Sigmoid colon (tissue), 4 donors: ENCODE measurements around the gene FBXO42.

Source experiments
- EP300 ChIP-seq, 4 donors: sonication (generic); formaldehyde crosslinking; IDR thresholded peaks; one replicate each; pipeline ENCODE4 v1.6.1; 2017; ENCODE audit warnings: antibody characterized with exemption in 4 of 4
- POLR2A ChIP-seq, 2 donors: fragments of 450-650 bp; IDR thresholded peaks; one replicate each; pipeline ENCODE4 v1.6.1; 2016; ENCODE audit warnings: antibody characterized with exemption in 2 of 2, mild to moderate bottlenecking in 2 of 2, moderate library complexity in 2 of 2
- POLR2AphosphoS5 ChIP-seq, 4 donors: sonication (generic); formaldehyde crosslinking; IDR thresholded peaks; one replicate each; pipeline ENCODE4 v1.6.1; 2017; ENCODE audit warnings: antibody characterized with exemption in 4 of 4
- TF ChIP-seq, protein P1 (sequence below), 4 experiments: fragments of 450-650 bp in 3 of 4; fragments of 200-600 bp in 1 of 4; IDR thresholded peaks; one replicate each; pipeline ENCODE4 v1.5.1; 2016 to 2019; ENCODE audit warnings: antibody characterized with exemption in 4 of 4, mild to moderate bottlenecking in 3 of 4, moderate library complexity in 2 of 4

DNA sequence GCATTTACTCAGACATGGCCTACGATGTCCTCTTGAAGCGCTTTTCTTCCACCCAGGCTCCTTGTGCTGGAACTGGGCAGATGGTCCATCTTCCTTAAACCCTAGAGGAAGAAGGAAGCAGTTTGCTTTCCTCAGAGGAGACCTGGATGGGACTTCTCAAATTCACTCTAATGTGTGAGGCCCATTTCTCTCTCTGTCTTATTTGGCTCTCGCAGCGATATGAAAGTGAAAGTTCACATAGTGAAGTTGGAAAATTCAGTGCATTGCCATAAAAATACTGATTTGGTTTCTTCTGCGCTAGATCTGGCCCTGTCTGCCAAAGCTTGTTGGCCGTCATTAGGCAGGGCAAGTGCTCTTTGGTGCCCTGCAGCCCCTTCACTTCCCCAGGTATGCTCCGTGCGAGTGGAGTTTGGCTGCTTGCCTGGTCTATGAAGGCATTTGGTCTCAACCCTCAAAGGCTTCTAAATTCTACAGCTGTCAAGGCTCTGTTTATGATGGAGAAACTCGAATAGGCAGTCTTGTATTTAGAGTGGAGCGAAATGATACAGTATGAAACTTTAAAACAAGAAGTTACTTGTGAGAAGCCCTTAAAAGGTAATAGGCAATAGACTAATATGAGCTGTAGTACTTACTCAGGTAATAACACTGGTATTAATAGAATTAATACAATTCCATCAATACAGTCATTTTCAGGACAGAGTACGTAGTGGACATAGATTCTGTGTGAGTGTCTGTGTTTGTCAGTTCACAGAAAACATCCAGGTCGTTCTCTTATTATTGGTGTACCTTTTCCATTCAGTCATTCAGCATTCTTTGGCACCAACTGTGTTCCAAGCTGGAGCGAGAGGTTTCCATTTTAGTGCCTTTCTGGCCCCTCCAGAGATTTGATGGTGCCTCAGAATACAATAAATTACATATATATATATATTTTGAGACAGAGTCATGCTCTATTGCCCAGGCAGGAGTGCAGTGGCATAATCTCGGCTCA lies 35.2 kb upstream of the FBXO42 start:
- TF ChIP-seq, protein P1, sequence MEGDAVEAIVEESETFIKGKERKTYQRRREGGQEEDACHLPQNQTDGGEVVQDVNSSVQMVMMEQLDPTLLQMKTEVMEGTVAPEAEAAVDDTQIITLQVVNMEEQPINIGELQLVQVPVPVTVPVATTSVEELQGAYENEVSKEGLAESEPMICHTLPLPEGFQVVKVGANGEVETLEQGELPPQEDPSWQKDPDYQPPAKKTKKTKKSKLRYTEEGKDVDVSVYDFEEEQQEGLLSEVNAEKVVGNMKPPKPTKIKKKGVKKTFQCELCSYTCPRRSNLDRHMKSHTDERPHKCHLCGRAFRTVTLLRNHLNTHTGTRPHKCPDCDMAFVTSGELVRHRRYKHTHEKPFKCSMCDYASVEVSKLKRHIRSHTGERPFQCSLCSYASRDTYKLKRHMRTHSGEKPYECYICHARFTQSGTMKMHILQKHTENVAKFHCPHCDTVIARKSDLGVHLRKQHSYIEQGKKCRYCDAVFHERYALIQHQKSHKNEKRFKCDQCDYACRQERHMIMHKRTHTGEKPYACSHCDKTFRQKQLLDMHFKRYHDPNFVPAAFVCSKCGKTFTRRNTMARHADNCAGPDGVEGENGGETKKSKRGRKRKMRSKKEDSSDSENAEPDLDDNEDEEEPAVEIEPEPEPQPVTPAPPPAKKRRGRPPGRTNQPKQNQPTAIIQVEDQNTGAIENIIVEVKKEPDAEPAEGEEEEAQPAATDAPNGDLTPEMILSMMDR (IDR thresholded peaks at IDR 0.05), result no peak
- no peak for TF ChIP-seq POLR2AphosphoS5 (IDR thresholded peaks at IDR 0.05)
- no peak for TF ChIP-seq POLR2A (IDR thresholded peaks at IDR 0.05)
- no peak for TF ChIP-seq EP300 (IDR thresholded peaks at IDR 0.05)
